Thyroid gland (tissue), 4 donors: ENCODE measurements around the gene FAXC. TPM values are rescaled to one million over a fixed set of nuclear protein-coding genes. Genes with fewer than 3 reads are reported as not detected.

Source experiments
- DNase-seq, 2 donors: peaks; one replicate each; pipeline ENCODE4 v3.0.0-alpha.2; 2019
- H3K27ac ChIP-seq, 3 donors: fragments of 200-600 bp; sonication (generic); 1 replicate in 2 of 3; 2 replicates in 1 of 3; pipeline ENCODE4 v1.5.1; 2016 to 2019; ENCODE audit warnings: mild to moderate bottlenecking in 1 of 3, moderate library complexity in 1 of 3
- H3K27me3 ChIP-seq: fragments of 200-600 bp; sonication (generic); one replicate; pipeline ENCODE4 v1.5.1; 2019
- H3K36me3 ChIP-seq, 2 donors: fragments of 200-600 bp; sonication (generic); one replicate each; pipeline ENCODE4 v1.5.1; 2016 to 2019
- H3K4me1 ChIP-seq, 2 donors: fragments of 200-600 bp; sonication (generic); one replicate each; pipeline ENCODE4 v1.5.1; 2017 to 2019
- H3K4me3 ChIP-seq, 3 donors: fragments of 200-600 bp; sonication (generic); replicated peaks in 1 of 3; 1 replicate in 2 of 3; 2 replicates in 1 of 3; pipeline ENCODE4 v1.5.1; 2016; ENCODE audit warnings: mild to moderate bottlenecking in 1 of 3
- H3K9me3 ChIP-seq: fragments of 200-600 bp; sonication (generic); one replicate; pipeline ENCODE4 v1.5.1; 2017
- CTCF ChIP-seq, 6 experiments: fragments of 200-600 bp in 3 of 6; fragments of 450-650 bp in 3 of 6; sonication (generic) in 3 of 6; IDR thresholded peaks; one replicate each; pipeline ENCODE4 v1.5.1; 2016 to 2019; ENCODE audit warnings: antibody characterized with exemption in 6 of 6, mild to moderate bottlenecking in 2 of 6, inconsistent platforms in 1 of 6, moderate library complexity in 1 of 6
- POLR2A ChIP-seq, 2 donors: fragments of 450-650 bp; IDR thresholded peaks; one replicate each; pipeline ENCODE4 v1.6.1; 2017; ENCODE audit warnings: antibody characterized with exemption in 2 of 2, mild to moderate bottlenecking in 2 of 2, moderate library complexity in 1 of 2
- WGBS, 2 donors: methylation state at CpG; one replicate each; pipeline ENCODE4 v1.1.5; 2017; 5-methylcytosine and 5-hydroxymethylcytosine counted together
- intact Hi-C: fragments of 100-400 bp; cut with DNase I; formaldehyde crosslinking; loops from one replicate; pipeline ENCODE4 v1.15.1; 2023
- total RNA-seq, 4 donors: library from RNA; depleted of rRNA; stranded (reverse); fragments of >200 nt; gene quantifications; one replicate each; pipeline ENCODE4 v1.2.3, GENCODE V29; 2016

FAXC gene
- total RNA-seq, 4 donors from 2014 or later = 0.71 to 6.4 (median 3.4) TPM

DNA sequence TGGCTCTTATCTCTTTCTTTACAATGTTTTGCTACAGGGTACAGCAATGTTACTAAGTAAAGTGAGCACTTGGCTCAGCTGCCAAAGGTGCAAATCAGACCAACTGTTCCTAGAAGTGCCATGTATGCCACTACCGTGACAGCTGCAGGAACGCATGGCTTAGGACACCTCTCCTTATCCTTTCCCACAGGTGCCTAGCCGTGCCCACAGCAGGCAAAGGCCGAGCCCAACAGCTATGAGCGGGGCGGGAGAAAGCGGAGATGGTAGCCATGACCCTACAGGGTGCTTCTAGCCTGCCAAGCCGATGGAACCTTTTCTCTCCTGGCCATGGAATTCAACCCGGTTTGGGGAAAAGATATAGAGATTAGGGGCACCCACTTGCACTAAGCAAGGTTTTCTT is 97.1 kb downstream of the FAXC start:
- H3K4me3 ChIP-seq = no peak overlapping the region
- 94 to 97% methylated on average over 9 of the region's 9 CpGs for WGBS, 2 donors
- H3K9me3 ChIP-seq = no peaks in the 10 kb centered on the region
- DNase-seq = no peak
- H3K27me3 ChIP-seq = no peaks in the 10 kb centered on the region
- H3K27ac ChIP-seq = no peak overlapping the region
- no peaks in the 10 kb centered on the region for H3K4me1 ChIP-seq
- H3K36me3 ChIP-seq = no peaks in the 10 kb centered on the region
- intact Hi-C loops = no loop called here
- no peak for TF ChIP-seq CTCF (IDR thresholded peaks at IDR 0.05)

DNA sequence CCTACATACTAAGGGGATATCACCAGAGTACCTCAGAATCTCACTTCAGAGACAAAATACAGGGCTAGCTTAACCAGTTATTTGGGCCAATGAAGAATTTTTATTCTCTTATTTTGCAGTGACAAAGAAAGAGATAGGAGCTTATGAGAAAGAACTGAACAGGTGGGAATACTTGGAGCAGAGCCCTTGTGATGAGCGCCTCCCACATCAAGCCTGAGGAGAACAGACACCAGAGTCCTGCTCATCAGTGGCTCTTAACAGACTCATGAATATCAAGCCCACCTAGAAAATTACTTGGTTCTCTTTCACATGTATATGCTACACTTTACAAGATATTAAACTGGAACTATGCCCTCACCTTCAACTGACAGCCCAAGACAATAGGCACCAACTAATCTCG is 99.0 kb downstream of the FAXC start:
- no peaks in the 10 kb centered on the region for H3K36me3 ChIP-seq
- WGBS, 2 donors = 93 to 98% methylated on average over 2 of the region's 2 CpGs
- no peaks in the 10 kb centered on the region for H3K27me3 ChIP-seq
- H3K27ac ChIP-seq = no peak overlapping the region
- no peaks in the 10 kb centered on the region for H3K9me3 ChIP-seq
- H3K4me3 ChIP-seq = no peak overlapping the region
- H3K4me1 ChIP-seq = no peaks in the 10 kb centered on the region
- no peak for DNase-seq
- intact Hi-C loops = no loop called here
- TF ChIP-seq POLR2A (IDR thresholded peaks at IDR 0.05) (no peak), CTCF (IDR thresholded peaks at IDR 0.05) (no peak)

DNA sequence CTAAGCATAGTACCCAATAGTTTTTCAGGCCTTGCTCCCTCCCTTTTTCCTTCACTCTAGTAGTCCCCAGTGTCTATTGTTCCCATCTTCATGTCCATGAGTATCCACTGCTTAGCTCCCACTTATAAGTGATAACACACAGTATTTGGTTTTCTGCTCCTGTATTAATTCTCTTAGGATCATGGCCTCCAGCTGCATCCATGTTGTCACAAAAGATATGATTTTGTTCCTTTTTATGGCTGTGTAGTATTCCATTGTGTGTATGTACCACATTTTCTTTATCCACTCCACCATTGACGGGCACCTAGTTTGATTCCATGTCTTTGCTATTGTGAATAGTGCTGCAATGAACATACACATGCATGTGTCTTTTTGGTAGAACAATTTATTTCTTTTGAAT is 102.9 kb downstream of the FAXC start:
- 93 to 98% methylated on average over 1 of the region's 1 CpG for WGBS, 2 donors
- no peak overlapping the region for H3K4me3 ChIP-seq
- no peak overlapping the region for H3K27ac ChIP-seq

DNA sequence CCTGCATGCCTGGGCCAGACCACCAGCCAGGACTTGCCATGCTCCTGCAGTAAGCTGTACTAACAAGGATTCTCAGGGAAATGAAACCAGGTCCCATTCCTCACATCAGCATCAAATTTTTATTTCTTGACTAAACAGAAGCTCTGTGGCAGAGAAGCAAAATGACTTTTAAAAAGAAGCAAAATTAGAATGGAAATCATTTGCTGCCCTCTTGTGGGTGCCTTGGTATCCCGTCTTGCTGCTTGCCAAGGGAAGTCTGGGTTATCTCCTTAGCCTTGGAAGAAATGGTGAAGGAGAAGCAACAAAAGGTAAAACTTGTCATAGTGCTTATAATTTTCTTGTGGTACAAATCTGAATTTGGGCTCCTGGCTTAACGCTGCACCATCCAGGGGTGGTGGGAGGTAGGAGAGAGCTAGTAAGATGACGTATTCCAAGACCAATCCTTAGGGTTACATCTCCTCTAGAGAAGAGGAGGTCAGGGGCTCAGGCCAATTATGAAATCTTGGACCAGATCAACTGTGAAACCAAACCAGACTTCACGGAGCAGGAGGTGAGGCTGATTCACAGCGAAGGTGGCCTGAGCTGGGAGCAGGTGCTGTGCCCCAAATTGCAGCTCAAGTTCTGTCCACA is 107.5 kb downstream of the FAXC start:
- H3K36me3 ChIP-seq = no peaks in the 10 kb centered on the region
- DNase-seq = peak; percentile 50 to 55
- H3K27me3 ChIP-seq = no peaks in the 10 kb centered on the region
- no peaks in the 10 kb centered on the region for H3K9me3 ChIP-seq
- TF ChIP-seq POLR2A (IDR thresholded peaks at IDR 0.05) (no peak), CTCF (IDR thresholded peaks at IDR 0.05) (peak; percentile 9 to 68 (median 54))
- intact Hi-C loops = loop anchor here (5.0 kb wide), 1 partner anchor 90 kb away; no protein-coding TSS in a partner anchor
- H3K4me3 ChIP-seq = no peak overlapping the region
- no peaks in the 10 kb centered on the region for H3K4me1 ChIP-seq
- no peak overlapping the region for H3K27ac ChIP-seq
- WGBS, 2 donors = 29 to 32% methylated on average over 5 of the region's 5 CpGs

More for the DNA sequence above, 102.9 kb downstream of the FAXC start:
- intact Hi-C loops = no loop called here
- no peaks in the 10 kb centered on the region for H3K36me3 ChIP-seq
- no peaks in the 10 kb centered on the region for H3K9me3 ChIP-seq
- no peaks in the 10 kb centered on the region for H3K4me1 ChIP-seq
- no peak for TF ChIP-seq CTCF (IDR thresholded peaks at IDR 0.05)
- TF ChIP-seq POLR2A (IDR thresholded peaks at IDR 0.05) = no peak
- no peaks in the 10 kb centered on the region for H3K27me3 ChIP-seq
- no peak for DNase-seq

GRCh38 chr6:99236010-99236409 is 113.5 kb downstream of the FAXC start:
- no peaks in the 10 kb centered on the region for H3K36me3 ChIP-seq
- H3K4me1 ChIP-seq = peaks cover 0 to 9% of the 10 kb centered on the region in 2 donors
- intact Hi-C loops = no loop called here
- TF ChIP-seq CTCF (IDR thresholded peaks at IDR 0.05) (no peak), POLR2A (IDR thresholded peaks at IDR 0.05) (no peak)
- 59 to 69% methylated on average over 3 of the region's 3 CpGs for WGBS, 2 donors
- H3K27ac ChIP-seq = no peak overlapping the region
- no peak overlapping the region for H3K4me3 ChIP-seq
- no peaks in the 10 kb centered on the region for H3K9me3 ChIP-seq
- no peaks in the 10 kb centered on the region for H3K27me3 ChIP-seq
- no peak for DNase-seq
